ENCODE results near the gene SF3B2. TPM values are rescaled to one million over a fixed set of nuclear protein-coding genes. Genes with fewer than 3 reads are reported as not detected.
A peak's percentile ranks its signal among the peaks of the same experiment; 100 is the strongest.
"Not testable (repeated sequence)": the region's sequence is repeated elsewhere in the genome, so short reads cannot be mapped to it uniquely, and the experiment has no call there.

The SF3B2 gene
- polyA plus RNA-seq, 6 donors from 2014 or later: 68.8 to 106 (median 85.2) TPM

- Mint-ChIP-seq H3K27ac (no peak overlapping the region), H3K4me1 (peaks cover 0 to 6% (median 0%) of the 10 kb centered on the region in 3 donors)
- ATAC-seq (ENCODE audit: low read depth in 2 of 2): no peak
These were observed 39.7 kb upstream of the SF3B2 start for GRCh38 chr11:66012371-66012945.

GRCh38 chr11:66012946-66013761 is 39.0 kb upstream of the SF3B2 start:
- Mint-ChIP-seq H3K4me1 (peaks cover 0 to 6% (median 0%) of the 10 kb centered on the region in 3 donors), H3K9me3 (no peaks in the 10 kb centered on the region), H3K36me3 (no peaks in the 10 kb centered on the region), H3K4me3 (peak overlapping the region in 1 of 8 donors; percentile 20), H3K27ac (no peak overlapping the region), H3K27me3 (peaks cover 0 to 27% (median 14%) of the 10 kb centered on the region in 3 donors)
- DNase-seq (no peak), ATAC-seq (ENCODE audit: low read depth in 2 of 2) (no peak)

More at GRCh38 chr11:66012371-66012945, 39.7 kb upstream of the SF3B2 start:
- H3K9me3 Mint-ChIP-seq: no peaks in the 10 kb centered on the region
- peak overlapping the region in 1 of 8 donors; percentile 20 for H3K4me3 Mint-ChIP-seq
- no peak for DNase-seq
- H3K36me3 Mint-ChIP-seq: no peaks in the 10 kb centered on the region
- peaks cover 0 to 27% (median 14%) of the 10 kb centered on the region in 3 donors for H3K27me3 Mint-ChIP-seq

GRCh38 chr11:66013762-66014100 is 38.4 kb upstream of the SF3B2 start:
- no peaks in the 10 kb centered on the region for H3K9me3 Mint-ChIP-seq
- DNase-seq (no peak), ATAC-seq (ENCODE audit: low read depth in 2 of 2) (no peak)
- H3K4me3 Mint-ChIP-seq: no peak overlapping the region
- H3K27me3 Mint-ChIP-seq: peaks cover 0 to 27% (median 14%) of the 10 kb centered on the region in 3 donors
- H3K27ac Mint-ChIP-seq: no peak overlapping the region
- peaks cover 0 to 6% (median 0%) of the 10 kb centered on the region in 3 donors for H3K4me1 Mint-ChIP-seq
- H3K36me3 Mint-ChIP-seq: no peaks in the 10 kb centered on the region

GRCh38 chr11:66014804-66015453 is 37.2 kb upstream of the SF3B2 start:
- ATAC-seq (ENCODE audit: low read depth in 2 of 2): no peak
- H3K36me3 Mint-ChIP-seq: no peaks in the 10 kb centered on the region
- H3K4me1 Mint-ChIP-seq: peaks cover 0 to 6% (median 0%) of the 10 kb centered on the region in 3 donors
- H3K27ac Mint-ChIP-seq: no peak overlapping the region
- H3K4me3 Mint-ChIP-seq: no peak overlapping the region
- peaks cover 0 to 27% (median 14%) of the 10 kb centered on the region in 3 donors for H3K27me3 Mint-ChIP-seq
- no peak for DNase-seq
- no peaks in the 10 kb centered on the region for H3K9me3 Mint-ChIP-seq

GRCh38 chr11:66015454-66015881 is 36.7 kb upstream of the SF3B2 start:
- Mint-ChIP-seq H3K36me3 (no peaks in the 10 kb centered on the region), H3K27me3 (peaks cover 0 to 32% (median 9%) of the 10 kb centered on the region in 3 donors), H3K9me3 (no peaks in the 10 kb centered on the region), H3K27ac (no peak overlapping the region), H3K4me1 (peaks cover 4 to 5% (median 5%) of the 10 kb centered on the region in 3 donors), H3K4me3 (no peak overlapping the region)
- ATAC-seq (ENCODE audit: low read depth in 2 of 2): no peak
- DNase-seq: no peak

- no peaks in the 10 kb centered on the region for H3K36me3 Mint-ChIP-seq
- peaks cover 4 to 5% (median 5%) of the 10 kb centered on the region in 3 donors for H3K4me1 Mint-ChIP-seq
- H3K27ac Mint-ChIP-seq: no peak overlapping the region
- no peaks in the 10 kb centered on the region for H3K9me3 Mint-ChIP-seq
- H3K27me3 Mint-ChIP-seq: peaks cover 0 to 32% (median 8%) of the 10 kb centered on the region in 3 donors
- ATAC-seq (ENCODE audit: low read depth in 2 of 2): no peak
- DNase-seq: no peak
- no peak overlapping the region for H3K4me3 Mint-ChIP-seq
These were observed 36.0 kb upstream of the SF3B2 start for GRCh38 chr11:66015936-66016792.

- no peak for ATAC-seq (ENCODE audit: low read depth in 2 of 2)
- H3K9me3 Mint-ChIP-seq: no peaks in the 10 kb centered on the region
- H3K4me1 Mint-ChIP-seq: peaks cover 4 to 6% (median 5%) of the 10 kb centered on the region in 3 donors
- H3K4me3 Mint-ChIP-seq: no peak overlapping the region
- H3K27me3 Mint-ChIP-seq: peaks cover 0 to 32% (median 8%) of the 10 kb centered on the region in 3 donors
- no peaks in the 10 kb centered on the region for H3K36me3 Mint-ChIP-seq
- no peak overlapping the region for H3K27ac Mint-ChIP-seq
- no peak for DNase-seq
These were observed 35.4 kb upstream of the SF3B2 start for GRCh38 chr11:66016793-66017177.

GRCh38 chr11:66017321-66017720 is 34.8 kb upstream of the SF3B2 start:
- DNase-seq (no peak), ATAC-seq (ENCODE audit: low read depth in 2 of 2) (no peak)
- Mint-ChIP-seq H3K36me3 (no peaks in the 10 kb centered on the region), H3K27me3 (peaks cover 0 to 29% (median 8%) of the 10 kb centered on the region in 3 donors), H3K27ac (no peak overlapping the region), H3K4me1 (peaks cover 5 to 11% (median 5%) of the 10 kb centered on the region in 3 donors), H3K4me3 (no peak overlapping the region), H3K9me3 (no peaks in the 10 kb centered on the region)

- H3K4me1 Mint-ChIP-seq: peaks cover 10 to 17% (median 10%) of the 10 kb centered on the region in 3 donors
- H3K4me3 Mint-ChIP-seq: peak overlapping the region in 1 of 8 donors; percentile 70
- H3K27ac Mint-ChIP-seq: no peak overlapping the region
- ATAC-seq (ENCODE audit: low read depth in 2 of 2) (no peak), DNase-seq (no peak)
- H3K36me3 Mint-ChIP-seq: no peaks in the 10 kb centered on the region
- no peaks in the 10 kb centered on the region for H3K9me3 Mint-ChIP-seq
- peaks cover 4 to 20% (median 17%) of the 10 kb centered on the region in 3 donors for H3K27me3 Mint-ChIP-seq
These were observed 32.0 kb upstream of the SF3B2 start for GRCh38 chr11:66020212-66020611.

GRCh38 chr11:66020618-66021357 is 31.4 kb upstream of the SF3B2 start:
- Mint-ChIP-seq H3K27ac (no peak overlapping the region), H3K9me3 (no peaks in the 10 kb centered on the region), H3K36me3 (no peaks in the 10 kb centered on the region), H3K4me1 (peaks cover 10 to 17% (median 10%) of the 10 kb centered on the region in 3 donors), H3K27me3 (peaks cover 4 to 26% (median 17%) of the 10 kb centered on the region in 3 donors), H3K4me3 (no peak overlapping the region)
- DNase-seq (no peak), ATAC-seq (ENCODE audit: low read depth in 2 of 2) (no peak)

- Mint-ChIP-seq H3K27ac (peak overlapping the region in 3 of 6 donors; percentile 38 to 94 (median 47)), H3K27me3 (peaks cover 4 to 28% (median 17%) of the 10 kb centered on the region in 3 donors), H3K36me3 (no peaks in the 10 kb centered on the region), H3K9me3 (no peaks in the 10 kb centered on the region), H3K4me3 (peak overlapping the region in 5 of 8 donors; percentile 4 to 64 (median 32)), H3K4me1 (peaks cover 10 to 17% (median 10%) of the 10 kb centered on the region in 3 donors)
- DNase-seq (peak; percentile 71), ATAC-seq (ENCODE audit: low read depth in 2 of 2) (peak; percentile 93)
These were observed 29.6 kb upstream of the SF3B2 start for GRCh38 chr11:66022401-66023185.

- not testable (repeated sequence) for H3K9me3 Mint-ChIP-seq; H3K36me3 Mint-ChIP-seq; H3K4me3 Mint-ChIP-seq; ATAC-seq (ENCODE audit: low read depth in 2 of 2); DNase-seq; H3K27ac Mint-ChIP-seq
- H3K27me3 Mint-ChIP-seq: peaks cover 4 to 32% (median 17%) of the 10 kb centered on the region in 3 donors
- peaks cover 10 to 17% (median 10%) of the 10 kb centered on the region in 3 donors for H3K4me1 Mint-ChIP-seq
These were observed 29.1 kb upstream of the SF3B2 start for GRCh38 chr11:66023186-66023440.
